HS-5 (cell line): Measurements from ENCODE around the gene SCGB2B2.
A peak's percentile ranks its signal among the peaks of the same experiment; 100 is the strongest.
"Not testable (repeated sequence)": the region's sequence is repeated elsewhere in the genome, so short reads cannot be mapped to it uniquely, and the experiment has no call there.

Experiments
- DNase-seq: peaks from one replicate; pipeline ENCODE4 v3.0.0-alpha.2; 2012; ENCODE audit warnings: low read depth

Gene SCGB2B2

GRCh38 chr19:34668690-34669089 lies 8.3 kb downstream of the SCGB2B2 start:
- DNase-seq = not testable (repeated sequence)

GRCh38 chr19:34668077-34668689 lies 8.8 kb downstream of the SCGB2B2 start:
- not testable (repeated sequence) for DNase-seq

- peak; percentile 19 for DNase-seq
Observed at GRCh38 chr19:34667349-34668076, 9.4 kb downstream of the SCGB2B2 start.

- no peak for DNase-seq
Observed at GRCh38 chr19:34666958-34667265, 10.0 kb downstream of the SCGB2B2 start.

GRCh38 chr19:34666200-34666957 lies 10.6 kb downstream of the SCGB2B2 start:
- DNase-seq = no peak

- not testable (repeated sequence) for DNase-seq
Observed at GRCh38 chr19:34665275-34665674, 11.7 kb downstream of the SCGB2B2 start.

GRCh38 chr19:34664870-34665269 lies 12.1 kb downstream of the SCGB2B2 start:
- DNase-seq = no peak

GRCh38 chr19:34664168-34664567 lies 12.8 kb downstream of the SCGB2B2 start:
- DNase-seq = no peak

GRCh38 chr19:34662919-34663318 lies 14.0 kb downstream of the SCGB2B2 start:
- no peak for DNase-seq

GRCh38 chr19:34661357-34661756 lies 15.6 kb downstream of the SCGB2B2 start:
- DNase-seq = no peak

- DNase-seq = no peak
Observed at GRCh38 chr19:34655651-34656050, 21.3 kb downstream of the SCGB2B2 start.

GRCh38 chr19:34654796-34655195 lies 22.2 kb downstream of the SCGB2B2 start:
- no peak for DNase-seq

- DNase-seq = no peak
Observed at GRCh38 chr19:34651747-34652146, 25.2 kb downstream of the SCGB2B2 start.

GRCh38 chr19:34649886-34650543 lies 26.9 kb downstream of the SCGB2B2 start:
- DNase-seq = no peak

GRCh38 chr19:34645551-34645950 lies 31.4 kb downstream of the SCGB2B2 start:
- DNase-seq = no peak

GRCh38 chr19:34644991-34645461 lies 31.9 kb downstream of the SCGB2B2 start:
- no peak for DNase-seq

- DNase-seq = no peak
Observed at GRCh38 chr19:34642241-34642640, 34.7 kb downstream of the SCGB2B2 start.

GRCh38 chr19:34639491-34640085 lies 37.4 kb downstream of the SCGB2B2 start:
- peak; percentile 20 for DNase-seq

GRCh38 chr19:34633802-34634201 lies 43.2 kb downstream of the SCGB2B2 start:
- DNase-seq = no peak
